GM18505 (cell line): ENCODE measurements around the gene MIF4GD.

Experiments
- ATAC-seq: cut with Tn5 transposase; IDR thresholded peaks from one replicate; pipeline ENCODE4 v1.9.1; 2021; ENCODE audit not compliant: unreplicated experiment
- POLR2A ChIP-seq: IDR thresholded peaks from 4 replicates; pipeline ENCODE4 v1.6.1; 2011; ENCODE audit warnings: borderline replicate concordance; ENCODE audit not compliant: insufficient read depth, insufficient read length; ENCODE audit errors: extremely low read depth

The MIF4GD gene, protein sequence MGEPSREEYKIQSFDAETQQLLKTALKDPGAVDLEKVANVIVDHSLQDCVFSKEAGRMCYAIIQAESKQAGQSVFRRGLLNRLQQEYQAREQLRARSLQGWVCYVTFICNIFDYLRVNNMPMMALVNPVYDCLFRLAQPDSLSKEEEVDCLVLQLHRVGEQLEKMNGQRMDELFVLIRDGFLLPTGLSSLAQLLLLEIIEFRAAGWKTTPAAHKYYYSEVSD

DNA sequence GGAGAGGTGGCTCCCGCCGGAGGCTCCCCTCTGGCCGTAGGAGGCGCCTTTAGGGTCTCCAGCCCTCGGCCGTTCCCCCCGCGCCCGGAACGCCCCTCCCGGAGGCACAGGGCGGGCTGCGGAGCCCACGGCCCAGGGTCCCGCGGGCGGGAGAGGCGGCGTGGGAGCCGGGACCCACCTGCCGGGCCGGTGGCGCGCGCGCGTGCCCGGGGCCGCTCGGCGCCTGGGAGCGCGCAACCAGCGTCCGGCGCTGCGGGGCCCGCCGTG, at the start of gene MIF4GD:
Gene MIF4GD, minus strand, starts transcription at position 266 of the 267 bp plus-strand sequence. CDS start 1,036 bp downstream, outside the sequence.
- peak; percentile 19 for ATAC-seq
- peak; percentile 64 for TF ChIP-seq POLR2A

DNA sequence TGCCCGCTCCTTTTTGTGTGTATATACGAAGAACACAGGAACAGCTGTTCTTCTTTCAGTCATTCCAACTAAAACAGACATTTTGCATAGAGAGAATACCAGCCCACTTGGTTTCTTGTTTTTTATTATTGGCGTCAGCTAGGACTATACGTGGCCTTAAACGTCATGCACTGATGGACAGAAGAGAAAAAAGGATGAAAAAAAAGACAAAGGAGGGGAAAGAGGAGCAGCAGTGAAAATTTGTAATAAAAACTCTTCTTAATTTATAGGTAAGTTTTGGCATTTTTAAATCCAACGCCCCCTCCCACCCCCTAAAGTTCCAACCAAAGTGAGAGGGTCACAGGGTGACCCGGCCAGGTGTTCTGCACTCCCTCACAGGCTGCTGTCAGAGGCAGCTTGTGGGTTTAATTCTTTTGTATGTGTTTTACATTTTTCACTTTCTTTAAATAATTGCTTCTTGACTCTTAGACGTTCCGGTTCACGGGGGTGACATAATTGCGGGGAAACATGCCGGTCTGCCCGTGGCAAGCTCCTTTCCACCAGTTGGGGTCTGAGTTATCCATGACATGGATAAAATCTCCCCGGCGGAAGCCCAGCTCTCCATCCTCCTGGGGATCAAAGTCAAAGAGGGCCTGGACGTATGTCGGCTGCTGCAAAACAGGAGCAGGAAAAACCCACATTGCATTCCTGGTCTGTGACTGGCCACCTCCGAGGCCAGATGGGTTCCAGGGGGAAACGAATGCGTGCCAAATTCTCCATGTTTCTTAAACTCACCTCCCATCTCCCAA, 49.1 kb upstream of the MIF4GD start:
- peak; percentile 20 for TF ChIP-seq POLR2A
- ATAC-seq: peak; percentile 43

DNA sequence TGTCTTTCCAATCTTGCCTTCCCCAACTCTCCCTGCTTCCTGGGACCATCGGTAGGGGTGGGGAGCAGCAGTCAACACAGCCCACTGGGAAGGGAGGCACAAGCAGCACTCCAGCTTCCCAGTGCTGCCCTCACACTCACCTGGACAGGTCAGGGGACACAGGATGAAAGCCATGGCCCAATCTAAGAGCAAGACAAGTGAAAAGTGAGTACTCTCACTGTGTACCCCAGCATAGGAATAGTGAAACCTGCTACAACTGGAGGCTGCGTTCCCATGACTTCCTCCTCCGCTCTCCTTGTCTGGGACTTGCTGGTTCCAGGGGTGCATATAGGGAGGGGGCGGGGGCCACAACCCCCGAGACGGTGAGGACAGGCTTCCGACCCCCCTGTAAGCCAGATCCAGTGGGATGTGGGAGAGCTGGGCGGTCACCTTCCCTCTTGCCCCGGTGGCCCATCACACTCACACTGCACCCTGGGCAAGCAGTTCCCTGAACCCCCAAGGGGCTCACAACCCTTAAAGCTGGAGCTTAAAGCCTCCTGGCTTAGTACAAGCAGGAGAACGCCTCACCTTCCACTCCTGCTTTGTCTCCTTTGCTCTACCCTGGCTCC, 47.7 kb upstream of the MIF4GD start:
- no peak for ATAC-seq
- TF ChIP-seq POLR2A: peak; percentile 17

DNA sequence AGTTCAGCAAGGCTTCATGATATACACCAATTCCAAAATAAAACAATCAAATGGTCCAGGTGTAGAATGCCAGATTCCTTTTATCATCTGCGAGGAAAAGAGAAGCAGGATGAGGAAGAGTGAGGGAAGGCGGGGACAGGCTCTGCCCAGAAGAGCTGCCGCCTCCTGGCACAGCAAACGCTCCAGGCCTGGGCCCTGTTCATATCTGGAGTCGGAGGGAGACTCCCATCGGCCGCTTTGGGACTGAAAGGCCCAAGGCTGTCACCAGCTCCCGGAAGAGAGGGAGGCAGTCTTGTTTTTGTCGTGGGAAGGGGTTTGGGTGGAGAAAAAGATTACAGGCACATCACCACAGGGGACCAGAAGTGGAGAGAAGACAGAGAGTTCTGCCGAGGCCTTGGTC, 47.2 kb upstream of the MIF4GD start:
- TF ChIP-seq POLR2A: no peak
- no peak for ATAC-seq

DNA sequence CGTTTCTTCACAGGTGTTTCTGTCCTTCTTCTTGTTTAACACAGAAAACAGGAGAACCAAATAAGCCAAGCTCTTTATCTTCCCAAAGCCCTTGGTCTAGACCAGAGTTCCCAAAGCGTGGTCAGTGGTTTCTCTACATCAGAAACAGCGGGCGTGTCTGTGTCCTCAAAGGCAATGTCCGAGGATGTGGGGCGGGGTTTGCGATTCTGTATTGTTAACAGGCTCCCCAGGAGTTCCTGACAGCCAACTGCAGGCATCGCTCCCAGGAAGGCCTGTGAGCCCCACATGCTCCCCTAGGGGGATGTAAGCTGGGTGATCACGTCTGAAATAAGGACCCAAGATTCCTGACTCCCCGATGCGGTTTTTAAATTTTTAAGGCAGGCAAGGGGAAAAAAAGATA, 46.6 kb upstream of the MIF4GD start:
- ATAC-seq: no peak
- no peak for TF ChIP-seq POLR2A

DNA sequence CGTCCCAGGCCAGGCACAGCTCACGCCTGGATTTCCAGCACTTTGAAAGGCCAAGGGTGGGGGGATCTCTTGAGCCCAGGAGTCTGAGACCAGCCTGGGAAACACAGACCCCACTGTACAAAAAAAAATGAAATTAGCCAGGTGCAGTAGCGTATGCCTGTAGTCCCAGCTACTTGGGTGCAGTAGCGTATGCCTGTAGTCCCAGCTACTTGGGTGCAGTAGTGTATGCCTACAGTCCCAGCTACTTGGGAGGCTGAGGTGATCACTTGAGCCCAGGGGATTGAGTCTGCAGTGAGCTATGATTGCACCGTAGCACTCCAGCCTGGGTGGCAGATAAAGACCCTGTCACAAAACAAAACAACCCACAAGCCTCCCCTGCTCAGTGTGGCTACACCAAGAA, 45.2 kb upstream of the MIF4GD start:
- no peak for TF ChIP-seq POLR2A
- no peak for ATAC-seq

DNA sequence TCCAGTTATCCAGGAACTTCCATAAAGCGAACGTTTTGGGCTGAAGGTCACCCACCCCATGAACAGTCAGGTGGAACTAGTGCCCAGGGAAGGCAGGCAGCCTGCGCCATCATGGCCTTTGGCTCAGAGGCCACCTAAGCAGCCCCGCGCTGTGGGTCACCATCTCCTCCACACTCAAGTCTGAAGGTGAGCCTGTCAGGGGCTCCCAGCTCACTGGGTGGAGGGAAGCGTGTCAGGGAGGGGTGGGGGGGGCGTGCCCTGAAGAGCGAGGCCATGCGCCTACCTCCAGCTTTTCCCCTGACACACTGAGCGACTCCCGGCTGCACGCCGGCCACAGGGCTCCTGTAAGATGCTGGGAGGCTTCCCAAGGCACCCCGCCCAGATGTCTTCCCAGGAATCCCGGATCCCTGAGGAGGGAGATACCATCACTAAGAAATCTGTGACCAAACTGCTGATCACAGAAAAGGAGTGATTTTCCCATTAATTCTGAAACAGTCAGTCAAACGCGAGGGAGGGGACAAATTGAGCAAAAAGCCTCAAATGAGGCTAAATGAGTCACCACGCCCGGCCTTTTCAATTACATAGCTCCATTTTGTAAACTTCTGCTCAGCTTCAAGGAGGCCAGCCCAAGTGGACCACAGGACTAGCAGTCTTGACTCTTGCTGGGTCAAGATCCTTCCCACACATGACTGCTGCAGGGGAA, 44.7 kb upstream of the MIF4GD start:
- no peak for ATAC-seq

DNA sequence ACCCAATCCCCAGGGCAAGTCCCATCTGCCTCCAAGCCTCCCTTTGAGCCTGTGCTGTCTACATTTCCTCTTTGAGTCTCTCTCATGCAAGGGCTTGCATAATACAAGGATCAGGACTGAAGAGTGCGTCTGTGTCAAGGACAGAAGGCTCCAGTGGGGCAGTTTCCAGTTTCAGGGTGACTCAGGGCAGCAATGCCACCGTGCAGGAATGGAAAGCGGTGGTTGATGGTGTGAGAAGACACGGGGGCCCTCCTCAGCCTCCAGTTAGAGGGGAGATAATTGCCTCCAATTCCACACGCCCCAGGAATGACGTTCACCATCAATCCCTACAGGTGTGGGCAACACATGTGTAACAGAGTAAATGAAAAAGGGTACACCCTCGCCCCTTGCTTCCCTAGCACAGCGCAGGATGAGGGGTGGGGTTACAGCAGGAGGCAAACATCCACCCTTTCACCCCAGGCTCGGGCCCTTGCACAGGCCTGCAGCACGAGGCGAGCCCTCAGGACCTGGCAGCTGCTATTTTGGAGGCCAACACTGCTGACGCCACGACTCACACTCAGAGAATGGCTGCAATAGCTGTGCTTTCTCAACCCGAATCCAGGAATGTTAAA, 43.0 kb upstream of the MIF4GD start:
- TF ChIP-seq POLR2A: no peak
- no peak for ATAC-seq

More for the DNA sequence above, 44.7 kb upstream of the MIF4GD start:
- peak; percentile 16 for TF ChIP-seq POLR2A

DNA sequence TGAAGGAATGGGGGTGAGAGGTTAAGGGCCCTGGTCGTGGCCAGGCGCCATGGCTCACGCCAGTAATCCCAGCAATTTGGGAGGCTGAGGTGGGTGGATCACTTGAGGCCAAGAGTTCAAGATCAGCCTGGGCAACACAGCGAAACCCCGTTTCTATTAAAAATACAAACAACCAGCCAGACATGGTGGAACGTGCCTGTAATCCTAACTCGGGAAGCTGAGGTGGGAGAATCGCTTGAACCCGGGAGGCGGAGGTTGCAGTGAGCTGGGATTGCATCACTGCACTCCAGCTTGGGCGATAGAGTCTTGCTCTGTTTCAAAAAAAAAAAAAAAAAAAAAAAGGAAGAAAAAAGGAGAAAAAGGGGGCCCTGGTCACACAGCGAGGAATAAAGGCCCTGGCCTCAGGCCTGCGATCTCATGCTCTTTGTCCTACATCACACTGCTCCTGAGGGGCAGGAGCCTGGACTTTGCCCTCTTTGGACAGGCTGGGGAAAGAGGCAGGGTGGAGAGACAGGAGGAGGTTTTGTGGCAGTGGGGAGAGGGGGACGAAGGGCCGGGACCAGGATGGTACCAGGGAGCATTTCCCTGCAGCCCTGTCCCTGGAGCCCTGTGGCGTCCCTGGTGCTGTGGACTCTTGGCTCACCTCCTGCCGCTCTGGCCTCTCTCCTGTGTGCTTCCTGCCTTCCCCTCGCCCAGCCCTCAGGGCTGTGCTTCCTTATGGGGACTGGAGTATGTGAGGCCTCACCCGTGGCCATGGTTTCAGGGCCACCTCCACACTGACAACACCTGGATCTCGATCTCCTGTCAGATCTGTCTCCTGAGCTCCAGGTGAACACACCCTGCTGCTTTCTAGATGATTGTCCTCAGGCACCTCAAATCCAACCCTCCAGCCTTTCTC, 38.0 kb upstream of the MIF4GD start:
- no peak for ATAC-seq
- TF ChIP-seq POLR2A: no peak

DNA sequence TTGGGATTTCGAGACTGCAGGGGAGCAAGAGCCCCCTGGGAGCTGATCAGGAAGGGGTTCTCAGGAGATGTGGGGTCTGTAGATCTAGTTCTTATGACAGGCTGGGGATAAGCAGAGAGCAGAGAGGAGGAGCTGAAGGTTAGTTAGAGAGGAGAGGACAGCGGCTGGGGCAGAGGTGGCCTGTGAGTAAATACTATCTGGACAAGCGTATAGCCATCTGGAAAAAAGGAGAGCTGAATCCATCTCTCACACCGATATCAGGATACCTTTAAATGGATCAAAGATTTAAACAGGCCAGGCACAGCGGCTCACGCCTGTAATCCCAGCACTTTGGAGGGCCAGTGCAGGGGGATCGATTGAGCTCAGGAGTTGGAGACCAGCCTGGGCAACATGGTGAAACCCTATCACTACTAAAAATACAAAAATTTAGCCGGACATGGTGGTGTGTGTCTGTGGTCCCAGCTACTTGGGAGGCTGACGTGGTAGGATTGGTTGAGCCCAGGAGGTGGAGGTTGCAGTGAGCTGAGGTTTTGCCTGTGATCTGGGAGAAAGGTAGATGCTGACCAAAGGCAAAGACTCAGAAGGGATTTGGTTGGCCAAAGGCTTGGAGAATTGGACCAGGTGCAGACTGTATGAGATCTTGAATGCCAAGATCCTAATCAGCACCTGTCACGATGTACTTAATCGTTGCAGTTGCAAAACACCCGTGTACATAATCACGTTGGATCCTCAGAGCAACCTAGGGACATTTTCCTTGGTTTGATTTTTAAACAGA, 37.1 kb upstream of the MIF4GD start:
- no peak for ATAC-seq
- TF ChIP-seq POLR2A: no peak

DNA sequence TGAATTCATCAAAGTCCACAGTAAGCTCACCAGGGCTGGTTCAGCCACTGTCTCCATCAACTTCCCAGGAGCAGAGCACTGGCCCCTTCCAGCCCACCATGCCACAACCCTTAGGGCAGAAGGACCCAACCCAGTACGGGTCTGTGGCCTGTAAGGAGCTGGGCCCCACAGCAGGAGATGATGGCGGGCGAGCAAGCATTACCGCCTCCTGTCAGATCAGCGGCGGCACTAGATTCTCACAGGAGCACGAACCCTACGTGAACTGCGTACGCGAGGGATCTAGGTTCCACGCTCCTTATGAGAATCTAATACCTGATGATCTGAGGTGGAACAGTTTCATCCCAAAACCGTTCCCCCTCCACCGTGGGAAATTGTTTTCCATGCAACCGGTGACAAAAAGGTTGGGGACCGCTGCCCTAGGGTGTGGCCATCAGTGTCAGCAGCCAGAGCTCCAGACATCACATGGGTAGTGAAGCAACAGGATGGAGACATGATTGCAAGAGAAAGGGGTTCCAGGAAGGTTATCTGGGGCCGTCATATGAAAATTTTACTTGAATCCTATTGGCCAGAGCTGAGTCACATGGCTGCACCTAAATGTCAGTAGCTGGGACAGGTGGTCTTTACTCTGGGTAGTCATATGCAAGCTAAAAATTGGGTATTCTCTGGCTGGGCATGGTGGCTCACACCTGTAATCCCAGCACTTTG, 30.6 kb upstream of the MIF4GD start:
- ATAC-seq: no peak
- TF ChIP-seq POLR2A: no peak
